HL-60 (cell line): ENCODE measurements around the gene TCAIM.

Experiments
- DNase-seq, 2 experiments: peaks; one replicate each; pipeline ENCODE4 v3.0.0-alpha.2; 2010 to 2020; ENCODE audit warnings: low read depth in 1 of 2, low spot score in 1 of 2
- H3K27ac ChIP-seq: fragments of 250-450 bp; sonication (Bioruptor Pico); replicated peaks from 2 replicates; pipeline ENCODE4 v1.5.1; 2020; ENCODE audit warnings: mild to moderate bottlenecking, moderate library complexity
- H3K27me3 ChIP-seq: fragments of 250-450 bp; sonication (Bioruptor Pico); 2 replicates; pipeline ENCODE4 v1.5.1; 2021; ENCODE audit warnings: mild to moderate bottlenecking, moderate library complexity; ENCODE audit not compliant: insufficient read depth, poor library complexity, severe bottlenecking
- H3K4me3 ChIP-seq: replicated peaks from 2 replicates; pipeline ENCODE4 v1.5.1; 2011; ENCODE audit warnings: mild to moderate bottlenecking, control low read depth, low read length; ENCODE audit not compliant: insufficient read depth
- GABPA ChIP-seq: IDR thresholded peaks from 2 replicates; pipeline ENCODE4 v1.6.1; 2012; ENCODE audit warnings: low read depth
- POLR2AphosphoS5 ChIP-seq: IDR thresholded peaks from 2 replicates; pipeline ENCODE4 v1.6.1; 2012; ENCODE audit warnings: low read depth
- SPI1 ChIP-seq: IDR thresholded peaks from 2 replicates; pipeline ENCODE4 v1.6.1; 2012; ENCODE audit warnings: low read depth, mild to moderate bottlenecking, borderline replicate concordance
- TF ChIP-seq, protein P1 (sequence below): IDR thresholded peaks from one replicate; pipeline ENCODE4 v1.5.1; 2011; ENCODE audit warnings: low read length, control low read depth, inconsistent platforms; ENCODE audit not compliant: insufficient read depth
- TF ChIP-seq, protein P2 (sequence below): IDR thresholded peaks from 2 replicates; pipeline ENCODE4 v1.6.1; 2012; ENCODE audit warnings: low read depth; ENCODE audit not compliant: insufficient replicate concordance

Gene TCAIM

GRCh38 chr3:44451441-44451840 lies 112.9 kb downstream of the TCAIM start:
- DNase-seq = no peak
- no peak overlapping the region for H3K27ac ChIP-seq
- H3K4me3 ChIP-seq = no peak overlapping the region
- H3K27me3 ChIP-seq = no peaks in the 10 kb centered on the region
- TF ChIP-seq SPI1 (no peak), POLR2AphosphoS5 (no peak)
- TF ChIP-seq, protein P1, sequence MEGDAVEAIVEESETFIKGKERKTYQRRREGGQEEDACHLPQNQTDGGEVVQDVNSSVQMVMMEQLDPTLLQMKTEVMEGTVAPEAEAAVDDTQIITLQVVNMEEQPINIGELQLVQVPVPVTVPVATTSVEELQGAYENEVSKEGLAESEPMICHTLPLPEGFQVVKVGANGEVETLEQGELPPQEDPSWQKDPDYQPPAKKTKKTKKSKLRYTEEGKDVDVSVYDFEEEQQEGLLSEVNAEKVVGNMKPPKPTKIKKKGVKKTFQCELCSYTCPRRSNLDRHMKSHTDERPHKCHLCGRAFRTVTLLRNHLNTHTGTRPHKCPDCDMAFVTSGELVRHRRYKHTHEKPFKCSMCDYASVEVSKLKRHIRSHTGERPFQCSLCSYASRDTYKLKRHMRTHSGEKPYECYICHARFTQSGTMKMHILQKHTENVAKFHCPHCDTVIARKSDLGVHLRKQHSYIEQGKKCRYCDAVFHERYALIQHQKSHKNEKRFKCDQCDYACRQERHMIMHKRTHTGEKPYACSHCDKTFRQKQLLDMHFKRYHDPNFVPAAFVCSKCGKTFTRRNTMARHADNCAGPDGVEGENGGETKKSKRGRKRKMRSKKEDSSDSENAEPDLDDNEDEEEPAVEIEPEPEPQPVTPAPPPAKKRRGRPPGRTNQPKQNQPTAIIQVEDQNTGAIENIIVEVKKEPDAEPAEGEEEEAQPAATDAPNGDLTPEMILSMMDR = no peak

- Histone ChIP-seq H3K27me3 (no peaks in the 10 kb centered on the region), H3K4me3 (no peak overlapping the region), H3K27ac (no peak overlapping the region)
- TF ChIP-seq, protein P1 = no peak
- TF ChIP-seq SPI1 (no peak), GABPA (no peak)
- TF ChIP-seq, protein P2, sequence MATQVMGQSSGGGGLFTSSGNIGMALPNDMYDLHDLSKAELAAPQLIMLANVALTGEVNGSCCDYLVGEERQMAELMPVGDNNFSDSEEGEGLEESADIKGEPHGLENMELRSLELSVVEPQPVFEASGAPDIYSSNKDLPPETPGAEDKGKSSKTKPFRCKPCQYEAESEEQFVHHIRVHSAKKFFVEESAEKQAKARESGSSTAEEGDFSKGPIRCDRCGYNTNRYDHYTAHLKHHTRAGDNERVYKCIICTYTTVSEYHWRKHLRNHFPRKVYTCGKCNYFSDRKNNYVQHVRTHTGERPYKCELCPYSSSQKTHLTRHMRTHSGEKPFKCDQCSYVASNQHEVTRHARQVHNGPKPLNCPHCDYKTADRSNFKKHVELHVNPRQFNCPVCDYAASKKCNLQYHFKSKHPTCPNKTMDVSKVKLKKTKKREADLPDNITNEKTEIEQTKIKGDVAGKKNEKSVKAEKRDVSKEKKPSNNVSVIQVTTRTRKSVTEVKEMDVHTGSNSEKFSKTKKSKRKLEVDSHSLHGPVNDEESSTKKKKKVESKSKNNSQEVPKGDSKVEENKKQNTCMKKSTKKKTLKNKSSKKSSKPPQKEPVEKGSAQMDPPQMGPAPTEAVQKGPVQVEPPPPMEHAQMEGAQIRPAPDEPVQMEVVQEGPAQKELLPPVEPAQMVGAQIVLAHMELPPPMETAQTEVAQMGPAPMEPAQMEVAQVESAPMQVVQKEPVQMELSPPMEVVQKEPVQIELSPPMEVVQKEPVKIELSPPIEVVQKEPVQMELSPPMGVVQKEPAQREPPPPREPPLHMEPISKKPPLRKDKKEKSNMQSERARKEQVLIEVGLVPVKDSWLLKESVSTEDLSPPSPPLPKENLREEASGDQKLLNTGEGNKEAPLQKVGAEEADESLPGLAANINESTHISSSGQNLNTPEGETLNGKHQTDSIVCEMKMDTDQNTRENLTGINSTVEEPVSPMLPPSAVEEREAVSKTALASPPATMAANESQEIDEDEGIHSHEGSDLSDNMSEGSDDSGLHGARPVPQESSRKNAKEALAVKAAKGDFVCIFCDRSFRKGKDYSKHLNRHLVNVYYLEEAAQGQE = no peak
- no peak for DNase-seq
Measured at GRCh38 chr3:44454258-44454657, 115.7 kb downstream of the TCAIM start.

DNA sequence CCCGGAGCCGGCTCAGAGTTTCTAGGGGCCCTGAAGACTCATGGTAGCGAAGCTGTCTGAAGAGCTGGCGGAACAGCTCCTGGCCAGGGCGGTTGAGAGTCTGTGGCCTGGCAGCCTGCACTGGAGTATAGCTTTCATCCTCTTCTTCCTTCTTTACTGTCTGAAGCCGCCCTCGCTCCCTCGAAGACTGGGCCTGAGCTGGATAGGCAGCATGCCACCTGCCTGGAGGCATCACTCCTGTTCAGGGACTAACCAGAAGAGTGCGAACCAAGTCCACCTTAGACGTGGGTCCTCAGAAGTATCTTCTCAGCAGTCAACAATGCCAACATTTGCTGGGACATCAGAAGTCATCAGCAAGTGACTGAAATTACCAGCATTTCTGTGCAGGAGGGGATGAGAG lies 116.8 kb downstream of the TCAIM start:
- TF ChIP-seq SPI1 = no peak
- Histone ChIP-seq H3K4me3 (no peak overlapping the region), H3K27me3 (no peaks in the 10 kb centered on the region), H3K27ac (no peak overlapping the region)
- DNase-seq = no peak
